ENCODE results near the gene CCDC154. TPM values are rescaled to one million over a fixed set of nuclear protein-coding genes. Genes with fewer than 3 reads are reported as not detected.

CCDC154 gene
- total and polyA plus RNA-seq, 10 of the 15 experiments (the other 5 are each of a cell fraction or from before 2014, with no cell fraction given), result 0.06 to 0.26 (median 0.25) TPM; not detected in 7

DNA sequence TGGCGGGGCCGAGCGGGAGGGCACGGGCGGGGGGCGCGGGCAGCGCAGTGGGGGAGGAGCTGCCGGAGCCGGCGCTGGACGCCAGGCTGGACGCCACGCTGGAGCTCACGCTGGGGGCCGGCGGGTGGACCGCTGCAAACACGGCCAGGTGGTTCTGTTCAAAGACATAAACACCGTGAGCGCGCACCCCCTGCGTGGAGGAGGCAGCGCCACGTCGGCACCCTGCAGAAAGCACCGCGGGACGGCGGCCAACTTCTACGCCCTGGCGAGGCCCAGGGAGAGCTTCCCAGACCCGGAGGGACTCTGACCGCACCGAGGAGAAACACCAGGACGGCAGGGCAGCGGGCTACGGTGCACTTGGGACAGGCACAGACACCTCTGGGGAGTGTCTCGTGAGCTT is 59.1 kb downstream of the CCDC154 start:
- Histone ChIP-seq H3K79me2 (ENCODE audit: control insufficient read depth, insufficient read depth, low read length) (no peaks in the 10 kb centered on the region), H3K4me2 (ENCODE audit: control insufficient read depth, insufficient read depth) (no peak overlapping the region), H3K27me3 (replicated peaks in 1 of 2; ENCODE audit: control insufficient read depth in 2 of 2, insufficient read depth in 2 of 2, low read length in 1 of 2) (no peaks in the 10 kb centered on the region), H3K36me3 (ENCODE audit: control insufficient read depth in 2 of 2, insufficient read depth in 2 of 2, low read length in 1 of 2) (peaks cover 0 to 2% of the 10 kb centered on the region in 2 experiments; a peak in 2 of 4 replicates), H4K20me1 (ENCODE audit: control insufficient read depth, insufficient read depth) (no peaks in the 10 kb centered on the region; the same call in 1 of the 2 replicates), H3K9me3 (replicated peaks; ENCODE audit: control insufficient read depth, insufficient read depth, low read length) (no peaks in the 10 kb centered on the region), H2AFZ (ENCODE audit: control insufficient read depth, low read depth, low read length) (no peak overlapping the region), H3K4me1 (ENCODE audit: control insufficient read depth, insufficient read depth, low read length) (no peaks in the 10 kb centered on the region), H3K4me3 (no peak overlapping the region), H3K27ac (ENCODE audit: control insufficient read depth, insufficient read depth) (no peak overlapping the region), H3K9ac (ENCODE audit: control insufficient read depth, insufficient read depth, low read length) (no peak overlapping the region)
- ChIA-PET SMC1A (ENCODE audit: uncharacterized antibody, unreplicated experiment) (no interaction called here), POLR2A (no interaction called here), CTCF (no interaction called here), RAD21 (ENCODE audit: unreplicated experiment) (no interaction called here)
- in situ Hi-C loops (cut with MboI), result no loop called here
- FAIRE-seq (no peak), ATAC-seq (no peak), DNase-seq (ENCODE audit: low read depth, low spot score) (no peak)
- 76% methylated on average over 9 of the region's 39 CpGs for WGBS (ENCODE audit: insufficient coverage, insufficient replicate concordance, low lambda C conversion rate, missing lambda C conversion rate)
- intact Hi-C loops (cut with micrococcal nuclease; ENCODE audit: unreplicated experiment), result no loop called here
- no peak for TF ChIP-seq RCOR1 (conservative IDR thresholded peaks at IDR 0.05; ENCODE audit: low read depth, low read length)
- TF ChIP-seq SMARCA5 (IDR thresholded peaks at IDR 0.05), result no peak
- TF ChIP-seq KDM1A (IDR thresholded peaks at IDR 0.05; ENCODE audit: borderline replicate concordance), result no peak
- TF ChIP-seq, protein P1, sequence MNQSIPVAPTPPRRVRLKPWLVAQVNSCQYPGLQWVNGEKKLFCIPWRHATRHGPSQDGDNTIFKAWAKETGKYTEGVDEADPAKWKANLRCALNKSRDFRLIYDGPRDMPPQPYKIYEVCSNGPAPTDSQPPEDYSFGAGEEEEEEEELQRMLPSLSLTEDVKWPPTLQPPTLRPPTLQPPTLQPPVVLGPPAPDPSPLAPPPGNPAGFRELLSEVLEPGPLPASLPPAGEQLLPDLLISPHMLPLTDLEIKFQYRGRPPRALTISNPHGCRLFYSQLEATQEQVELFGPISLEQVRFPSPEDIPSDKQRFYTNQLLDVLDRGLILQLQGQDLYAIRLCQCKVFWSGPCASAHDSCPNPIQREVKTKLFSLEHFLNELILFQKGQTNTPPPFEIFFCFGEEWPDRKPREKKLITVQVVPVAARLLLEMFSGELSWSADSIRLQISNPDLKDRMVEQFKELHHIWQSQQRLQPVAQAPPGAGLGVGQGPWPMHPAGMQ (IDR thresholded peaks at IDR 0.05; ENCODE audit: borderline replicate concordance), result no peak
- TF ChIP-seq FOS (IDR thresholded peaks at IDR 0.05; ENCODE audit: borderline replicate concordance, extremely low read depth, insufficient read length), result no peak
- no peak for TF ChIP-seq EGR1 (IDR thresholded peaks at IDR 0.05; ENCODE audit: borderline replicate concordance in 1 of 2, low read depth in 2 of 2, low read length in 2 of 2)
- no peak for TF ChIP-seq ZZZ3 (IDR thresholded peaks at IDR 0.05; ENCODE audit: control insufficient read depth, insufficient read length, low read depth)
- no peak for TF ChIP-seq IKZF2 (IDR thresholded peaks at IDR 0.05)
- no peak for TF ChIP-seq FOXM1 (IDR thresholded peaks at IDR 0.05; ENCODE audit: low read depth, low read length)
- TF ChIP-seq HDAC2 (IDR thresholded peaks at IDR 0.05), result no peak
- no peak for TF ChIP-seq CREM (IDR thresholded peaks at IDR 0.05; ENCODE audit: low read depth)
- TF ChIP-seq, protein P2, sequence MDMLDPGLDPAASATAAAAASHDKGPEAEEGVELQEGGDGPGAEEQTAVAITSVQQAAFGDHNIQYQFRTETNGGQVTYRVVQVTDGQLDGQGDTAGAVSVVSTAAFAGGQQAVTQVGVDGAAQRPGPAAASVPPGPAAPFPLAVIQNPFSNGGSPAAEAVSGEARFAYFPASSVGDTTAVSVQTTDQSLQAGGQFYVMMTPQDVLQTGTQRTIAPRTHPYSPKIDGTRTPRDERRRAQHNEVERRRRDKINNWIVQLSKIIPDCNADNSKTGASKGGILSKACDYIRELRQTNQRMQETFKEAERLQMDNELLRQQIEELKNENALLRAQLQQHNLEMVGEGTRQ (IDR thresholded peaks at IDR 0.05; ENCODE audit: borderline replicate concordance, low read depth, low read length), result no peak
- no peak for TF ChIP-seq KAT2A (conservative IDR thresholded peaks at IDR 0.05; ENCODE audit: control insufficient read depth, low read depth, low read length)
- BruUV-seq (replicated peaks), result no TSS peak

Other genes starting within 250 kb of the CCDC154 start
Only the 7 nearest of the 18 such genes appear.
- gene UNKL, start 29.9 kb downstream of the CCDC154 start, total RNA-seq (2014; rRNA removed), result 7.5 and 12.4 TPM in 2 replicates
- gene UNKL, start 29.9 kb downstream of the CCDC154 start, total RNA-seq (2014; rRNA removed; fragmentation: Illumina TruSeq; extraction: Trizol), result 3.5 and 5.4 TPM in 2 replicates
- gene UNKL, start 29.9 kb downstream of the CCDC154 start, total RNA-seq (2021), result 18.4 and 21.6 TPM in 2 replicates
- 8.9 and 11.2 TPM in 2 replicates for gene UNKL, start 29.9 kb downstream of the CCDC154 start, polyA plus RNA-seq (2011; rRNA removed)
- 1.1 and 2.1 TPM in 2 replicates for gene UNKL, start 29.9 kb downstream of the CCDC154 start, polyA plus RNA-seq (2014; fragmentation: Illumina TruSeq; extraction: Trizol)
- gene UNKL, start 29.9 kb downstream of the CCDC154 start, polyA plus RNA-seq (2014; fragmentation: Nextera tagmentation; extraction: Ambion mirVana), result under 1 TPM; 0.40 to 0.57 TPM
- gene UNKL, start 29.9 kb downstream of the CCDC154 start, polyA plus RNA-seq (2014; rRNA removed), result 15.1 and 20.7 TPM in 2 replicates
- gene UNKL, start 29.9 kb downstream of the CCDC154 start, polyA plus RNA-seq (2016; fragmentation: Nextera tagmentation; extraction: Ambion mirVana), result 1 to 10 TPM; 8.6 to 9.6 TPM
- gene UQCC4, start 23.8 kb downstream of the CCDC154 start, total RNA-seq (2014; rRNA removed), result 23.8 and 29.2 TPM in 2 replicates
- 12.4 and 15.1 TPM in 2 replicates for gene UQCC4, start 23.8 kb downstream of the CCDC154 start, total RNA-seq (2014; rRNA removed; fragmentation: Illumina TruSeq; extraction: Trizol)
- gene UQCC4, start 23.8 kb downstream of the CCDC154 start, total RNA-seq (2021), result 21.9 and 23.7 TPM in 2 replicates
- gene UQCC4, start 23.8 kb downstream of the CCDC154 start, polyA plus RNA-seq (2011; rRNA removed), result 24.5 and 32.9 TPM in 2 replicates
- 4.1 and 9.2 TPM in 2 replicates for gene UQCC4, start 23.8 kb downstream of the CCDC154 start, polyA plus RNA-seq (2014; fragmentation: Illumina TruSeq; extraction: Trizol)
- 1 to 10 TPM; 1.7 to 4.7 TPM for gene UQCC4, start 23.8 kb downstream of the CCDC154 start, polyA plus RNA-seq (2014; fragmentation: Nextera tagmentation; extraction: Ambion mirVana)
- 25.4 and 27.1 TPM in 2 replicates for gene UQCC4, start 23.8 kb downstream of the CCDC154 start, polyA plus RNA-seq (2014; rRNA removed)
- gene UQCC4, start 23.8 kb downstream of the CCDC154 start, polyA plus RNA-seq (2016; fragmentation: Nextera tagmentation; extraction: Ambion mirVana), result 10 to 100 TPM; 45.3 to 56.1 TPM
- gene PERCC1, start 13.5 kb downstream of the CCDC154 start, total RNA-seq (2014; rRNA removed), result not detected in 2 replicates
- not detected in 2 replicates for gene PERCC1, start 13.5 kb downstream of the CCDC154 start, total RNA-seq (2014; rRNA removed; fragmentation: Illumina TruSeq; extraction: Trizol)
- not detected in 2 replicates for gene PERCC1, start 13.5 kb downstream of the CCDC154 start, total RNA-seq (2021)
- gene PERCC1, start 13.5 kb downstream of the CCDC154 start, polyA plus RNA-seq (2011; rRNA removed), result not detected in 2 replicates
- not detected in 2 replicates for gene PERCC1, start 13.5 kb downstream of the CCDC154 start, polyA plus RNA-seq (2014; fragmentation: Illumina TruSeq; extraction: Trizol)
- gene PERCC1, start 13.5 kb downstream of the CCDC154 start, polyA plus RNA-seq (2014; fragmentation: Nextera tagmentation; extraction: Ambion mirVana), result not detected
- gene PERCC1, start 13.5 kb downstream of the CCDC154 start, polyA plus RNA-seq (2014; rRNA removed), result not detected in 2 replicates
- not detected for gene PERCC1, start 13.5 kb downstream of the CCDC154 start, polyA plus RNA-seq (2016; fragmentation: Nextera tagmentation; extraction: Ambion mirVana)
- 21.3 and 27.1 TPM in 2 replicates for gene CLCN7, start 30.5 kb upstream of the CCDC154 start, total RNA-seq (2014; rRNA removed)
- gene CLCN7, start 30.5 kb upstream of the CCDC154 start, total RNA-seq (2014; rRNA removed; fragmentation: Illumina TruSeq; extraction: Trizol), result 7.7 and 7.8 TPM in 2 replicates
- 56.3 and 62.5 TPM in 2 replicates for gene CLCN7, start 30.5 kb upstream of the CCDC154 start, total RNA-seq (2021)
- 5.0 and 12.8 TPM in 2 replicates for gene CLCN7, start 30.5 kb upstream of the CCDC154 start, polyA plus RNA-seq (2011; rRNA removed)
- 2.7 and 11.6 TPM in 2 replicates for gene CLCN7, start 30.5 kb upstream of the CCDC154 start, polyA plus RNA-seq (2014; fragmentation: Illumina TruSeq; extraction: Trizol)
- gene CLCN7, start 30.5 kb upstream of the CCDC154 start, polyA plus RNA-seq (2014; fragmentation: Nextera tagmentation; extraction: Ambion mirVana), result under 1 TPM; 0.04 to 0.18 TPM
- 61.6 and 64.5 TPM in 2 replicates for gene CLCN7, start 30.5 kb upstream of the CCDC154 start, polyA plus RNA-seq (2014; rRNA removed)
- gene CLCN7, start 30.5 kb upstream of the CCDC154 start, polyA plus RNA-seq (2016; fragmentation: Nextera tagmentation; extraction: Ambion mirVana), result 10 to 100 TPM; 36.7 to 38.0 TPM
- gene PTX4, start 44.4 kb upstream of the CCDC154 start, total RNA-seq (2014; rRNA removed), result not detected in 2 replicates
- not detected in 2 replicates for gene PTX4, start 44.4 kb upstream of the CCDC154 start, total RNA-seq (2014; rRNA removed; fragmentation: Illumina TruSeq; extraction: Trizol)
- not detected in 2 replicates for gene PTX4, start 44.4 kb upstream of the CCDC154 start, total RNA-seq (2021)
- gene PTX4, start 44.4 kb upstream of the CCDC154 start, polyA plus RNA-seq (2011; rRNA removed), result not detected in 2 replicates
- gene PTX4, start 44.4 kb upstream of the CCDC154 start, polyA plus RNA-seq (2014; fragmentation: Illumina TruSeq; extraction: Trizol), result not detected in 2 replicates
- not detected for gene PTX4, start 44.4 kb upstream of the CCDC154 start, polyA plus RNA-seq (2014; fragmentation: Nextera tagmentation; extraction: Ambion mirVana)
- gene PTX4, start 44.4 kb upstream of the CCDC154 start, polyA plus RNA-seq (2014; rRNA removed), result 0.20 TPM in 1 of 2 replicates, not detected in the other
- gene PTX4, start 44.4 kb upstream of the CCDC154 start, polyA plus RNA-seq (2016; fragmentation: Nextera tagmentation; extraction: Ambion mirVana), result not detected
- gene TELO2, start 48.8 kb upstream of the CCDC154 start, total RNA-seq (2014; rRNA removed), result 21.5 and 25.2 TPM in 2 replicates
- 7.1 and 8.2 TPM in 2 replicates for gene TELO2, start 48.8 kb upstream of the CCDC154 start, total RNA-seq (2014; rRNA removed; fragmentation: Illumina TruSeq; extraction: Trizol)
- gene TELO2, start 48.8 kb upstream of the CCDC154 start, total RNA-seq (2021), result 60.0 and 72.8 TPM in 2 replicates
- 5.2 and 11.9 TPM in 2 replicates for gene TELO2, start 48.8 kb upstream of the CCDC154 start, polyA plus RNA-seq (2011; rRNA removed)
- gene TELO2, start 48.8 kb upstream of the CCDC154 start, polyA plus RNA-seq (2014; fragmentation: Illumina TruSeq; extraction: Trizol), result 0.68 and 5.0 TPM in 2 replicates
- 1 to 10 TPM in 1 of 2 experiments, under 1 TPM in 1; 0.55 to 2.4 TPM for gene TELO2, start 48.8 kb upstream of the CCDC154 start, polyA plus RNA-seq (2014; fragmentation: Nextera tagmentation; extraction: Ambion mirVana)
- 56.4 and 83.7 TPM in 2 replicates for gene TELO2, start 48.8 kb upstream of the CCDC154 start, polyA plus RNA-seq (2014; rRNA removed)
- gene TELO2, start 48.8 kb upstream of the CCDC154 start, polyA plus RNA-seq (2016; fragmentation: Nextera tagmentation; extraction: Ambion mirVana), result 10 to 100 TPM; 57.8 to 69.1 TPM
- gene TMEM204, start 89.1 kb upstream of the CCDC154 start, total RNA-seq (2014; rRNA removed), result not detected in 2 replicates
- not detected in 2 replicates for gene TMEM204, start 89.1 kb upstream of the CCDC154 start, total RNA-seq (2014; rRNA removed; fragmentation: Illumina TruSeq; extraction: Trizol)
- 0.18 TPM in 1 of 2 replicates, not detected in the other for gene TMEM204, start 89.1 kb upstream of the CCDC154 start, total RNA-seq (2021)
- not detected in 2 replicates for gene TMEM204, start 89.1 kb upstream of the CCDC154 start, polyA plus RNA-seq (2011; rRNA removed)
- gene TMEM204, start 89.1 kb upstream of the CCDC154 start, polyA plus RNA-seq (2014; fragmentation: Illumina TruSeq; extraction: Trizol), result not detected in 2 replicates
- under 1 TPM in 1 of 2 experiments, not detected in 1; 0.05 TPM for gene TMEM204, start 89.1 kb upstream of the CCDC154 start, polyA plus RNA-seq (2014; fragmentation: Nextera tagmentation; extraction: Ambion mirVana)
- not detected in 2 replicates for gene TMEM204, start 89.1 kb upstream of the CCDC154 start, polyA plus RNA-seq (2014; rRNA removed)
- gene TMEM204, start 89.1 kb upstream of the CCDC154 start, polyA plus RNA-seq (2016; fragmentation: Nextera tagmentation; extraction: Ambion mirVana), result under 1 TPM in 1 of 2 experiments, not detected in 1; 0.30 TPM

Data from GM12878 (cell line).